ENCODE data around the gene CELF1. TPM values are rescaled to one million over a fixed set of nuclear protein-coding genes. Genes with fewer than 3 reads are reported as not detected.

The CELF1 gene
- total and polyA plus RNA-seq, 2 of the 4 experiments (the other 2 are of a cell fraction) = 63.3 to 135 TPM

GRCh38 chr11:47470671-47471070, 82.3 kb downstream of the CELF1 start:
- H3K9me3 ChIP-seq (ENCODE audit: control insufficient read depth, insufficient read depth, low read length) = no peaks in the 10 kb centered on the region
- WGBS, 2 experiments (ENCODE audit: extremely low coverage in 2 of 2, insufficient read length in 1 of 2) = 68% methylated on average over 4 of the region's 4 CpGs; no CpG with 5 or more reads in 1 of the 2 experiments
- H3K27ac ChIP-seq (ENCODE audit: insufficient read depth, low read length) = no peak overlapping the region
- ChIA-PET POLR2A (ENCODE audit: unreplicated experiment) (no interaction called here), CTCF (no interaction called here)
- no peak overlapping the region for H3K4ac ChIP-seq (ENCODE audit: low read depth, low read length)
- peaks cover 57% of the 10 kb centered on the region for H3K36me3 ChIP-seq (ENCODE audit: control insufficient read depth, insufficient read depth, low read length)
- no peak overlapping the region for H2BK20ac ChIP-seq (ENCODE audit: low read depth, low read length)
- H4K5ac ChIP-seq (ENCODE audit: low read depth, low read length) = no peak overlapping the region
- H3K23ac ChIP-seq (ENCODE audit: low read depth, low read length) = no peak overlapping the region
- H2AK5ac ChIP-seq (ENCODE audit: low read depth, low read length) = no peak overlapping the region
- H3K14ac ChIP-seq (replicated peaks; ENCODE audit: low read depth, low read length) = no peak overlapping the region
- dilution Hi-C loops (cut with HindIII; ENCODE audit: low sequenced_read_pairs, unreplicated experiment) (no loop called here), in situ Hi-C loops (cut with MboI; ENCODE audit: low sequenced_read_pairs) (no loop called here), intact Hi-C loops (cut with micrococcal nuclease) (no loop called here)
- H2BK120ac ChIP-seq (ENCODE audit: low read depth, low read length) = no peak overlapping the region
- peaks cover 12% of the 10 kb centered on the region for H3K4me1 ChIP-seq (ENCODE audit: control insufficient read depth, insufficient read depth, low read length)
- peaks cover 10% of the 10 kb centered on the region for H3K9me1 ChIP-seq (ENCODE audit: insufficient read depth, low read length)
- ATAC-seq (ENCODE audit: low read depth) (no peak), DNase-seq (no peak)
- no peak overlapping the region for H2BK15ac ChIP-seq (ENCODE audit: low read depth, low read length)
- no peak overlapping the region for H4K91ac ChIP-seq (ENCODE audit: insufficient read depth, low read depth, low read length)
- no peak overlapping the region for H3K9ac ChIP-seq (ENCODE audit: low read depth, low read length)
- TF ChIP-seq SMC3 (IDR thresholded peaks at IDR 0.05; ENCODE audit: low read depth, low read length) = no peak
- TF ChIP-seq RAD21 (IDR thresholded peaks at IDR 0.05; ENCODE audit: low read length) = no peak
- no peak overlapping the region for H3K56ac ChIP-seq (ENCODE audit: extremely low read depth, insufficient read depth, low read length)
- no peak overlapping the region for H3K18ac ChIP-seq (ENCODE audit: low read depth, low read length)
- H2AK9ac ChIP-seq (replicated peaks; ENCODE audit: low read depth, low read length, poor library complexity) = no peak overlapping the region
- no TSS peak for BruUV-seq (replicated peaks)
- H2AFZ ChIP-seq (replicated peaks; ENCODE audit: low read length, poor library complexity) = no peak overlapping the region
- H3K4me2 ChIP-seq (ENCODE audit: low read depth, low read length) = no peak overlapping the region
- H4K8ac ChIP-seq (ENCODE audit: low read depth in 2 of 2, low read length in 2 of 2) = no peak overlapping the region
- no peaks in the 10 kb centered on the region for H3K27me3 ChIP-seq (ENCODE audit: control insufficient read depth, insufficient read depth, low read length)
- H3K79me1 ChIP-seq (ENCODE audit: low read depth in 1 of 2, low read length in 2 of 2) = peaks cover 55 to 76% of the 10 kb centered on the region in 2 experiments
- H4K20me1 ChIP-seq (ENCODE audit: insufficient read depth, low read length) = peaks cover 27% of the 10 kb centered on the region
- no peak overlapping the region for H3K4me3 ChIP-seq (ENCODE audit: insufficient read depth, low read depth, low read length)
- H2BK5ac ChIP-seq (ENCODE audit: low read depth, low read length, poor library complexity, severe bottlenecking) = no peak overlapping the region

Measured in IMR-90 (cell line).